ENCODE results near the gene PIP5K1B.

The PIP5K1B gene

GRCh38 chr9:68704814-68705530, at the start of gene PIP5K1B:
PIP5K1B (plus strand) TSS chr9:68705240; CDS start chr9:68822615, 117,375 bp downstream.
- no peak for TF ChIP-seq CTCF (conservative IDR thresholded peaks at IDR 0.05; ENCODE audit: low read depth)
- ChIA-PET CTCF (interaction anchor here (0.6 kb wide), 1 partner anchor 970 kb away, joined by 3 read pairs; no protein-coding TSS in a partner anchor), POLR2A (ENCODE audit: low non-redundant PET) (no interaction called here)
- H3K27ac ChIP-seq, result no peak within 1 kb of the TSS
- peak; percentile 76 for DNase-seq (ENCODE audit: low spot score)

- ChIA-PET POLR2A (ENCODE audit: low non-redundant PET) (no interaction called here), CTCF (no interaction called here)
- DNase-seq (ENCODE audit: low spot score), result no peak
- TF ChIP-seq CTCF (conservative IDR thresholded peaks at IDR 0.05; ENCODE audit: low read depth), result no peak
- no peak overlapping the region for H3K27ac ChIP-seq
Measured at GRCh38 chr9:68664036-68664435, 41.0 kb upstream of the PIP5K1B start.

- POLR2A ChIA-PET (ENCODE audit: low non-redundant PET), result no interaction called here
- TF ChIP-seq CTCF (conservative IDR thresholded peaks at IDR 0.05; ENCODE audit: low read depth), result no peak
- CTCF ChIA-PET, result no interaction called here
- H3K27ac ChIP-seq, result no peak overlapping the region
- DNase-seq (ENCODE audit: low spot score), result no peak
Measured at GRCh38 chr9:68668127-68668526, 36.9 kb upstream of the PIP5K1B start.

GRCh38 chr9:68669218-68669617, 35.8 kb upstream of the PIP5K1B start:
- no peak for DNase-seq (ENCODE audit: low spot score)
- ChIA-PET POLR2A (ENCODE audit: low non-redundant PET) (no interaction called here), CTCF (interaction anchor here (0.6 kb wide), 1 partner anchor 14 kb away, joined by 3 read pairs; no protein-coding TSS in a partner anchor)
- H3K27ac ChIP-seq, result no peak overlapping the region
- TF ChIP-seq CTCF (conservative IDR thresholded peaks at IDR 0.05; ENCODE audit: low read depth), result no peak

- DNase-seq (ENCODE audit: low spot score), result no peak
- no peak for TF ChIP-seq CTCF (conservative IDR thresholded peaks at IDR 0.05; ENCODE audit: low read depth)
- no peak overlapping the region for H3K27ac ChIP-seq
- CTCF ChIA-PET, result no interaction called here
- POLR2A ChIA-PET (ENCODE audit: low non-redundant PET), result no interaction called here
Measured at GRCh38 chr9:68672215-68672614, 32.8 kb upstream of the PIP5K1B start.

GRCh38 chr9:68672625-68673024, 32.4 kb upstream of the PIP5K1B start:
- no peak for DNase-seq (ENCODE audit: low spot score)
- ChIA-PET CTCF (no interaction called here), POLR2A (ENCODE audit: low non-redundant PET) (no interaction called here)
- no peak for TF ChIP-seq CTCF (conservative IDR thresholded peaks at IDR 0.05; ENCODE audit: low read depth)
- H3K27ac ChIP-seq, result no peak overlapping the region

All from RWPE1 (cell line).